ENCODE data around the gene PKD1L1. TPM values are rescaled to one million over a fixed set of nuclear protein-coding genes. Genes with fewer than 3 reads are reported as not detected.

Gene PKD1L1
- polyA plus RNA-seq, 1 donor (not counting 4 experiments of a cell fraction or from before 2014, with no cell fraction given), result 0.04 TPM

GRCh38 chr7:47844311-47844710 lies 104.0 kb downstream of the PKD1L1 start:
- H3K27ac ChIP-seq (ENCODE audit: control insufficient read depth, insufficient read depth, low read length), result no peak overlapping the region
- TF ChIP-seq EZH2 (IDR thresholded peaks at IDR 0.05; ENCODE audit: low read length) (no peak), CTCF (optimal IDR thresholded peaks at IDR 0.05 in 1 of 3, IDR thresholded peaks at IDR 0.05 in 1 of 3, conservative IDR thresholded peaks at IDR 0.05 in 1 of 3; ENCODE audit: extremely low read depth in 1 of 3, insufficient read depth in 2 of 3, low read length in 3 of 3) (no peak)

GRCh38 chr7:47843291-47843690 lies 105.0 kb downstream of the PKD1L1 start:
- Histone ChIP-seq H3K79me2 (ENCODE audit: control insufficient read depth, insufficient read depth, low read length) (no peaks in the 10 kb centered on the region), H3K4me2 (ENCODE audit: control insufficient read depth, extremely low read depth, insufficient read depth, low read depth, low read length) (no peak overlapping the region), H3K4me3 (ENCODE audit: control insufficient read depth in 2 of 3, extremely low read depth in 1 of 3, insufficient read depth in 2 of 3, low read depth in 1 of 3, low read length in 3 of 3) (no peak overlapping the region), H3K4me1 (ENCODE audit: control insufficient read depth, extremely low read depth, insufficient read depth, low read length) (peaks cover 11% of the 10 kb centered on the region), H3K9ac (ENCODE audit: control insufficient read depth, extremely low read depth, insufficient read depth, low read length) (no peak overlapping the region), H3K9me1 (ENCODE audit: control insufficient read depth, extremely low read depth, insufficient read depth, low read length) (no peaks in the 10 kb centered on the region), H3K27me3 (ENCODE audit: control insufficient read depth, extremely low read depth, insufficient read depth, low read length) (peaks cover 16% of the 10 kb centered on the region), H3K27ac (ENCODE audit: control insufficient read depth, insufficient read depth, low read length) (no peak overlapping the region), H3K9me3 (ENCODE audit: control insufficient read depth, low read depth, low read length) (no peaks in the 10 kb centered on the region), H3K36me3 (ENCODE audit: control insufficient read depth in 2 of 2, extremely low read depth in 1 of 2, insufficient read depth in 2 of 2, low read length in 2 of 2) (no peaks in the 10 kb centered on the region), H4K20me1 (ENCODE audit: control insufficient read depth, extremely low read depth, insufficient read depth, low read length) (no peaks in the 10 kb centered on the region), H2AFZ (ENCODE audit: control insufficient read depth, low read length) (no peak overlapping the region)
- FAIRE-seq, result no peak
- DNase-seq (ENCODE audit: low read depth, low spot score), result no peak
- dilution Hi-C loops (cut with MboI; ENCODE audit: extremely low pct_ligation_motif_present, low sequenced_read_pairs), result no loop called here
- TF ChIP-seq EZH2 (IDR thresholded peaks at IDR 0.05; ENCODE audit: low read length) (no peak), CTCF (optimal IDR thresholded peaks at IDR 0.05 in 1 of 3, IDR thresholded peaks at IDR 0.05 in 1 of 3, conservative IDR thresholded peaks at IDR 0.05 in 1 of 3; ENCODE audit: extremely low read depth in 1 of 3, insufficient read depth in 2 of 3, low read length in 3 of 3) (no peak)

More at GRCh38 chr7:47844311-47844710, 104.0 kb downstream of the PKD1L1 start:
- DNase-seq (ENCODE audit: low read depth, low spot score) (no peak), FAIRE-seq (no peak)
- Histone ChIP-seq H4K20me1 (ENCODE audit: control insufficient read depth, extremely low read depth, insufficient read depth, low read length) (no peaks in the 10 kb centered on the region), H3K79me2 (ENCODE audit: control insufficient read depth, insufficient read depth, low read length) (no peaks in the 10 kb centered on the region), H3K9me3 (ENCODE audit: control insufficient read depth, low read depth, low read length) (no peaks in the 10 kb centered on the region), H3K4me1 (ENCODE audit: control insufficient read depth, extremely low read depth, insufficient read depth, low read length) (peaks cover 11% of the 10 kb centered on the region), H3K4me3 (ENCODE audit: control insufficient read depth in 2 of 3, extremely low read depth in 1 of 3, insufficient read depth in 2 of 3, low read depth in 1 of 3, low read length in 3 of 3) (no peak overlapping the region), H3K36me3 (ENCODE audit: control insufficient read depth in 2 of 2, extremely low read depth in 1 of 2, insufficient read depth in 2 of 2, low read length in 2 of 2) (no peaks in the 10 kb centered on the region), H3K9me1 (ENCODE audit: control insufficient read depth, extremely low read depth, insufficient read depth, low read length) (no peaks in the 10 kb centered on the region), H3K9ac (ENCODE audit: control insufficient read depth, extremely low read depth, insufficient read depth, low read length) (no peak overlapping the region), H2AFZ (ENCODE audit: control insufficient read depth, low read length) (no peak overlapping the region), H3K4me2 (ENCODE audit: control insufficient read depth, extremely low read depth, insufficient read depth, low read depth, low read length) (no peak overlapping the region), H3K27me3 (ENCODE audit: control insufficient read depth, extremely low read depth, insufficient read depth, low read length) (peaks cover 16% of the 10 kb centered on the region)
- dilution Hi-C loops (cut with MboI; ENCODE audit: extremely low pct_ligation_motif_present, low sequenced_read_pairs), result no loop called here
